Left cardiac atrium (tissue), 4 donors: ENCODE measurements around the gene DUOXA2. TPM values are rescaled to one million over a fixed set of nuclear protein-coding genes. Genes with fewer than 3 reads are reported as not detected.
"Not testable (repeated sequence)": the region's sequence is repeated elsewhere in the genome, so short reads cannot be mapped to it uniquely, and the experiment has no call there.

Experiments used
- ATAC-seq, 2 donors: fragments of 200-7000 bp; cut with Tn5 transposase; one replicate each; pipeline ENCODE4 v1.9.1; 2020; ENCODE audit warnings: mild to moderate bottlenecking in 2 of 2, moderate library complexity in 2 of 2
- DNase-seq: peaks from one replicate; pipeline ENCODE4 v3.0.0-alpha.2; 2020
- intact Hi-C, 2 donors: fragments of 100-400 bp; cut with DNase I; formaldehyde crosslinking; loops; one replicate each; pipeline versions ENCODE4 v1.14.1 to v1.15.1; 2022 to 2023
- total RNA-seq, 2 donors: library from RNA; stranded (reverse); fragmentation: NEBNext Ultra II Directional; extraction: Animal tissue kit (Norgen Biotek cat#: 25700); gene quantifications; one replicate each; pipeline ENCODE4 v1.2.1, GENCODE V29; 2021
- donor health status: DM: no; HTN: yes; CAD: no.
- donor health status: DM: no; HTN: yes; CAD: no; lungs with severe emphysema.
- donor health status: DM: yes; HTN: yes; CAD: no.
- donor health status: Dilated cardiomyopathy.

DUOXA2 gene
- total RNA-seq, 2 donors from 2014 or later, result not detected

DNA sequence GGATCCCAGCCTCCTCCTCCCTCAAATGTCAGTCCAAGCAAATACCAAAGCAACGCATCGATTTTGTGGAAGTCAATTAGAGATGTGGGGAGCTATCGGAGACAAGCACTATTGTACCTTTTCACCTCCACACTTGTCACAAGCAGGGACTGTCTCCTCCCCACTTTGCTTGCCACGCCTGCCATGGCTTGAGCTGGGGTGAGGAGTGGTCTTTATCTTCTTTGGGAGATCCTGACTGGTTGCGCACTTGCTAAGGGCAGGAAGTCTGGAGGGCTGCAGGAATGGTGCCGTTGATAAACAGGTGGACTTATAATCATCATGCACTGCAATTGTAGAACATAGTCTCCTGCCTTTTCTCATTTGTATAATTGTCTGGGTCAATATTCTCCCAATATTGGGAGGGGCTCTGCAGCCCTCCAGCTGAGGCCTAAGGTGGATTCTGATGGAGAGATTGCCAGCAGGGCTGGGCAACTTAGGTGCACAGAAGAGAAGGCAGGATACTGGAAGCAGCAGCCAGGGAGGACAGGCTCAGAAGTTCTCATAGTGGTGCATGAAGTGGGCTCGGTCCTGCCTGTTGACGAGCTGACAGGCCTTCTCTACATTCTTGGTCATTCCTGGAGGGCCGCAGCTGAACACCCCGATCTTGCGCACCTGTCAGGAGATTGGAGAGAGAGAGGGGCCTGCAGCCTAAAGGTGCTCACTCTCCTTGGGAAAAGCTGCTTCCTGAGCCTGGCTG lies 20.3 kb upstream of the DUOXA2 start:
- intact Hi-C loops, result no loop called here
- DNase-seq, result no peak
- ATAC-seq, result no peak

DNA sequence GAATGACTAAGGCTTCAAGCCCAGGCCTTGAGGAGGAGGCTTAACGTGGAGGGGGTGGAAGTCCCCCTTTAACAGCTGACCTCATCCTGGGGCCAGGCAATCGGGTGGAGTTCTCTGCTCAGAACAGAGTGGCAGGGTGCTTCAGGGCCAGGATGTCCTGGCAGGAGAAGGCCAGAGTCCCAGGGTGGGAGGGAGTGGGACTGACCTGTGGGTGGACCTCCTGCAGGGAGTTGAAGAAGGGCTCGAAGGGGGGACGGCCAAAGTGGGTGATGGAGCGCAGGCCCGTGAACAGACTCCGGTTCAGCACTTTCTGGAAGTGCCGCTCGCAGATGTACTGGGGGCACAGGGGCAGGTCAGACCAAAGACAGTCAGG lies 19.8 kb upstream of the DUOXA2 start:
- intact Hi-C loops, result no loop called here
- ATAC-seq, result peak in 1 of 2 donors; percentile 9

DNA sequence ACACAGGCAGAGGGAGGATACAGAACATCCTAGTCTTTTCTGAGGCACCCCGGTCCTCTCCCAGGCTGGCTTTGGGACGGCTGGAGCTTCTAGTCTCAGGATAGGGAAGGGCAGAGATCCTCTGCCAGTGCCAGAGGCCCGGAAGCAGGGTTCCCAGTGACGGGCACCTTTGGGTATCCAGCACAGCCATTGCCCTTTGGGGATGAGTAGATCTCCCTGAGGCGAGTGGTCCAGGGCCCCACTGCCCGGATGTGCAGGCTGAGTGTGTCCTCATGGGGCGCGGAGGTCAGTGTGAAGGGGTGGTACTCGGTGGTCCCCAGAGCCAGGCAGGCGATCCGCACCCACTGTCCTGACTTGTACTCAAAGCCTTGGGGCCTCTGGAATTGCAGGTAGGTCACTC lies 18.5 kb upstream of the DUOXA2 start:
- ATAC-seq (no peak), DNase-seq (no peak)
- intact Hi-C loops, result no loop called here

More for the DNA sequence above, 19.8 kb upstream of the DUOXA2 start:
- no peak for DNase-seq

DNA sequence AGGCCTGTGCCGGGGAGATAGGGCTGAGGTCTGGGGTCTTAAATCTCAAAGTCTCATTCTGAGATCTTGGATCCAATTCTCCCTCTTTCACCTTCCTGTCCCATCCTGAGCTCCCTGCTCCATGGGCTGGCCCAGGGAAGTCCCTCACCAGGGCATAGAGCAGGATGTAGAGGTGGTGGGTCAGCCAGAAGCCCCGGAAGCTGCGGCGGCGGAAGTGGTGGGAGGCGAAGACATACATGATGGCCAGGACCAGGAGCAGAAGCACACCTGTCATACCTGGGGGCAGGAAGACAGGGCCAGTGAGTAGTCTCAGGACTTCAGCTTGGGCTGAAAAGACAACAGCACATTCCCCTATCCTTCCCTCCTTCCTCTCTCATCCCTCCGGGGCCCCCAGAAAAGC lies 16.7 kb upstream of the DUOXA2 start:
- intact Hi-C loops, result no loop called here
- no peak for DNase-seq
- no peak for ATAC-seq

DNA sequence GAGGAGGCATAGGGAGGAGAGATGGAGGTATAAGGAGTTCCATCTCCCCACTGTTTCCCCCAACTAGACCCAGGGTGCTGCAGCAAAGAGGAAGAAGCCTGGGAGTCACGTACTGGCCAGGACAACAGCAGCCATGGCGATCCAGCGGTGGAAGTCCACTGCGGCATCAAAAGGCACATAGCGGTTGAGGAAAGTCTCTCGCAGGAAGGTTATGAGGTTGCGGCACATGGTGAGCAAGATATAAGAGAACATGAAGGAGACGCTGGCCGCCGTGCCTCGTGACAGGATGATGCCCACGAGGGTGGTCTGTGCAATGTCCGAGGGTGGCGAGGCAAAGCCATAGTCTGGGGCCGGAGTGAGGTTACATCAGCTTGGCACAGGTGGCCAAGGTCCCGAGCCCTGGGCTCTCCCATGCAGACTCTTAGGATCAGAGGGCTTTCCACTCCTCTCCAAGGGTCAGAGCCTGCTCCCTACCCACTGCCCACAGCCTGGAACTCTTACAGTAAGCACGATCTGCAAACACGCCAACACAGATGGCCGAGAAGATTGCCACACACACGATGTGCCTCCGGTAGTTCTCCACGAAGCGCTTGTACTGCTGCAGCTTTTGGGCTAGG lies 14.5 kb upstream of the DUOXA2 start:
- ATAC-seq (no peak), DNase-seq (no peak)

DNA sequence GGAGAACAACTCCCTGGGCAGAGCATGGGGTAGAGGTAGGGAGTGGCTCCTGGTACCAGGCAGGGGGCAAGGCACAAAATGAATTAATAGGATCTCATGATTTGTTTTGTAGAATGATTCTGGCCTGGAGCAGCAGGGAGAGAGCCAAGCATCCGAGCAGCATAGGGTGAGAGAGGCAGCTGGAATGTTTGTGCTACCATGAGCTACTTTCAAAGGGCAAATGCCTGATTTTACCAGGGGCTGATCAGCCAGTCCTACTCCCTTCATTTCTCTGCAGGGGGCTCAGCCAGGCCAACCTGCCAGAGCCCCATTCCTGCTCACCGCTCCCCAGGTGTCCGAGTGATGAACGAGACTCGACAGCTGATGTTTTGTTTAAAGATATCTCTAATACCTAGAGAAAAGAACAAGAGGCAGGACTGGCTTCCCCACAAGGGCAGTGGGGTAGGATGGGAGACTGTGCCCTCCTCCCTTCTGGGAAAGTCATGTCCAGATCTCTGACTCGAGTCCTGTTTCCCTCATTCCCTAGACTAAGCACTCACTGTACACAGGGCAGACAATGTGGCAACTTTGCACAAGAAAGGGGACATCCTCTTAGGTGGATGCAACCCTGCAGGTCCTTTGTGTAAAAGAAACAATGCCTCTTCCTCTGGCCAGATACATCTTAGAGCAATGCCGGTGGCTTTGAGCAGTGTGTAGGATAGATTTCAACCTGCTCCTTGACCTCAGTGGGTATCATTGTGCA lies 13.1 kb upstream of the DUOXA2 start:
- DNase-seq (no peak), ATAC-seq (no peak)
- intact Hi-C loops, result no loop called here

More for the DNA sequence above, 14.5 kb upstream of the DUOXA2 start:
- intact Hi-C loops, result no loop called here

DNA sequence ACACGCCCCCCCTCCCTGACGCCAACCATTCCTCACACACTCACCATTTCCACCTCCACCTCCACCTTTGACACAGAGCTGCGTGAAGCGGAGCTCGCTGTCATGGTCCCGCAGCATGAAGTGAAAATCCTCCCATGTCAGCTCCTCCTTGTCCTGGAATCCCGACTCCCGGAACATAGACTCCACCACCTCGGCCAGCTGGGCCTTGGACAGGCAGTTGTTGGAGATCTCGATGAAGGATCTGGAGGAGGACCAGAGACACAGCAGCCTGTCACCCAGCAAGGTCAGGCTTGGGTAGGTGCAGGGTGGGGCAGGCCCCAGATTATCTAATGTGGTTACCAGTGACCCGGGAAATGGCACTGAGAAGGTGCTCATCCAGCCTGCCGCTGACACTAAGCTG lies 12.4 kb upstream of the DUOXA2 start:
- intact Hi-C loops, result no loop called here
- no peak for ATAC-seq
- no peak for DNase-seq

DNA sequence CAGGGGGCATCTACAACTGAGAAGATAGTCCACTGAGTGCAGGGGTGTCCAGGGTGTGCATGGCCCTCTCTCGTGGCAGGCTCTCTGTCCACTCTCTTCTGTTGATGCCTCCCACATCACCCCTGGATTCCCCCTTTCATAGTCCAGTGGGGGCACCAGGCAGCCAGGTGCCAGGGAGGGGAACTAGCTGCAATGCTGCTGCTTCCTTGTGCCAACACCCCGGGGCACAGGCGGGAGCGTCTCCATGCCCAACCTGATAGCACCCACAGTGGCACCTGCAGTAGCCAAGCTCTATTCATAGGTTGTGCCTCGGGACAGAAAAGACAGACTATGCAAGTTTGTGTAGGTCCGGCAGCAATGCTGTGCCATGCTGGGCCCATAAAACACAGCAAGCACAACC lies 11.9 kb upstream of the DUOXA2 start:
- intact Hi-C loops, result no loop called here
- DNase-seq, result no peak
- no peak for ATAC-seq

DNA sequence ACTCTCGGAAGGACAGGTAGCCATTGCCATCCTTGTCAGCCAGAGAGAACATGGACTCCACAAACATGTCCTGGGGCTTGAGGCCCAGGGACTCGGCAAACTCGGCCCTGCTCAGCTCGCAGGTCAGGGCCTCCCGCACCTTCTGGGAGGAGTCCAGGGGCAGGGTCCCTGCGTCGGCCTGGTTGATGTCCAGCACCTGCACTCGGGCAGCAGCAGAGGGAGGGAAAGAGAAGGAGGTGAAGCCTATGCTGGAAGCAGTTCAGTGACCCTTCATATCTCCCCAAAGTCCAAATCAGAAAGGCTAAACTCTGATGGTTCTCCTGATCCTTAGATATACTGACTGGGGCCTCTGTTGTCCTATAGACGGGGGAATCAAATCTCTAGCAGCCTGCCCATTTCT lies 10.0 kb upstream of the DUOXA2 start:
- intact Hi-C loops, DNase-seq, ATAC-seq: not testable (repeated sequence)

DNA sequence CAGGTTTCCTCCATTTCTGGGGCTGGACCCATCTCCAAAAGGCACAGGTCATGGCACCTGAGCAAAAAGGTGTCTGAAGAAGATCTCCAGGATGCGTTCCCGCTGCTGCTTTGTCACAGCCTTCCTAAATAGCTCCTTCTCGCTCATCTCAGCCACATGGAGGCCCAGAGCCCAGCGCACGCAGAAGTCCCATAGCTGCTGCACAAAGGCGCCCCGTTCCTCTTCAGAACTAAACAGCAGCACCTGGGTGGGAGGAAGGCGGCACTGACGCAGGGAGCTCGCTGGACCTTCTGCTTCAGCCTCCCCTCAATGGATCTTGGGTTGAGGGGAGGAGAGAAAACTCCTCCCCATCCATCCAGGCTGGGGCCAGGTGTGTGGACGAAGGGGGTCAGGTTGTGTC lies 8.5 kb upstream of the DUOXA2 start:
- ATAC-seq, result no peak
- intact Hi-C loops, result no loop called here
- DNase-seq, result no peak

DNA sequence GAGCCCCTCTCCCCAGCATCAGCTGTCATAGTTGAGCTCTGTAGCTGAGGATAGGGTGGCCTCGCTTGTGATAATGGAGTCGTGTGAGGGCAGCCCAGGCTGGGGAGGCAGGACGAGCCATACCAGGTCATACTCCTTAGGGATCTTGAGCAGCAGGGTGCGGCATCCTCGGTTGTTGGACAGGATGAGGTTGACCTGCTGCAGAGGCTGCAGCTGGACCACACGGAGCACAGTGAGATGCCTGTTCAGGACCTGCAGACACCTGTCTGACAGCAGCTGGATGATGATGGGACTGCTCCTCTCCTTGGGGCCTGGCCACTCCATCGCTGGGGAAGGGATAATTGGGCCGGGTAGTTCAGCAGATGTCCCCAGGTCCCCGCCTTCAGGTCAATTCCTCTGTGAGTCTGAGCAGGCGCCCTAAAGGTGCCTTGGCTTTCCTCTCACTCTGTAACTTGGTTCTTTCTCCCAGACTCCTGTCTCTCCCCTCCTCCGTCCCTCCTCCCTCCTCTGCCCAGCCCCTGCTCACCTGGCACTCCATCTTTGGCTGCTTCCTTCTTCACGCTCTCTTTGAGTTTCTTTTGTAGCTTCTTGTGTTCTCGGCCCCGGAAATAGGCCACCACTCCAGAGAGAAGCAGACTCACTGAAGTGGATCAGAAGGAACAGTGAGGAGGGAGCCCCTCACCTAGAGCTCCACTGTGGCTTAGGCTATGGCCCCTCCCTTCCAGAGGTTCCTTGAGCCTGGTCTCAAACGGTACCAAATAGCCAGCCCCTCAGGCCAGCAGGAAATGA lies 7.9 kb upstream of the DUOXA2 start:
- DNase-seq, result no peak
- ATAC-seq, result no peak
- intact Hi-C loops, result no loop called here

DNA sequence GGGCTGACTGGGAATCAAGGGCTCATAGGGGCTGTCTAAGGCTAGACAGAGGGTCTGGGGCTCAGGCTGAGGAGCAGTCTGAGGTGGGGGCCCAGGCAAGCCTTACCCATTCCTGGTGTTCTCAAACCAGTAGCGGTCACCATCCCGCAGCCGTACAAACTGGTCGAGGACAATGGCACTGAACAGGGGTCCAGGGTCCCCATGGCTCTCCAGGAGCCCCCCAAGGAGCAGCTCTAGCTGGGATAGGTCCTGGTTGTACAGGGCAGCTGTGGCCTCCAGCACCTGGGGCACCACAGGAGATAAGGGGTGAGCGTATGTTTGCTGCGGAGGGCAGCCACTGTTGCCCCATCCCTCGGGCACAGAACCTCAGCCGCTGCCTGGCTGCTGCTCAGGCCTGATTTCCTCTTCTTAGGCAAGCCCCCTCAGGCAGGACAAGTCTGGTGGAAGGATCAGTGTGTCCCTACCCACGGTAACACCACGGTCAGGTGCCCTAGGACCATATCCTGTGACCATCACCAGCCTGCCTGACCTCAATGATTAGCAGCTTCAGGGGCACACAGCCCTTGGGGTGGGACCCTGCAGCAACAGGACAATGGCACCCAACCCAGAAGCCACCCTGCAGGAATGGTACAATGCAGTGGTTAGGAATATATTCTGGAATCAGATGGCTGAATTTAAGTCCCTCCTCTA lies 6.0 kb upstream of the DUOXA2 start:
- ATAC-seq, result no peak
- DNase-seq, result no peak
- intact Hi-C loops, result no loop called here

DNA sequence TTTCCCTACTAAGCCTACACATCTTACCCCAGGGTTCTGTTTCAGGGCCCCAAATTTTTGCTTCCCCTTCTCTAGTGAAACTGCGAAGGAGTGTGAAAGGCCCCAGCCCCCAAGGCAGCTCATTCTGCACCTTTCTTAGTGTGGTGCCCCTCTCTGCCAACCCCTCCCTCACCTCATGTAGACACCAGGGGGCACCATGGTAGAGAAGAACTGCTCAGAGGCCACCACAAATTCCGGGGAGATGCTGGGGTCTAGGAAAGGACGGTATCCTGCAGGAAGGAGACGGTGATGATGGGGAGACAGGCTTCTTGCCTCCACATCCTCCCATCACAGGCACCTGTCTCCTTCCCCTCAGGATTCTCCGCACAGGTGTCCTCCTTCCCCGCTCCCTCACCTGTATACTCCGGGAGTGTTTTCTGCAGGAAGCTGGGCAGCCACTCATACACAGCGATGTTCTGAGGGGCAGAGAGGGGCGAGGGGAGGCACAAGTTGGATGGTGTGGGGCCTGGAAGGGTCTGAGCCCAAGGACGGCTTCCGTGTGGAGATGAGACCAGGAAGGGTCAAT lies 3.8 kb upstream of the DUOXA2 start:
- intact Hi-C loops, result no loop called here
- DNase-seq (no peak), ATAC-seq (no peak)

DNA sequence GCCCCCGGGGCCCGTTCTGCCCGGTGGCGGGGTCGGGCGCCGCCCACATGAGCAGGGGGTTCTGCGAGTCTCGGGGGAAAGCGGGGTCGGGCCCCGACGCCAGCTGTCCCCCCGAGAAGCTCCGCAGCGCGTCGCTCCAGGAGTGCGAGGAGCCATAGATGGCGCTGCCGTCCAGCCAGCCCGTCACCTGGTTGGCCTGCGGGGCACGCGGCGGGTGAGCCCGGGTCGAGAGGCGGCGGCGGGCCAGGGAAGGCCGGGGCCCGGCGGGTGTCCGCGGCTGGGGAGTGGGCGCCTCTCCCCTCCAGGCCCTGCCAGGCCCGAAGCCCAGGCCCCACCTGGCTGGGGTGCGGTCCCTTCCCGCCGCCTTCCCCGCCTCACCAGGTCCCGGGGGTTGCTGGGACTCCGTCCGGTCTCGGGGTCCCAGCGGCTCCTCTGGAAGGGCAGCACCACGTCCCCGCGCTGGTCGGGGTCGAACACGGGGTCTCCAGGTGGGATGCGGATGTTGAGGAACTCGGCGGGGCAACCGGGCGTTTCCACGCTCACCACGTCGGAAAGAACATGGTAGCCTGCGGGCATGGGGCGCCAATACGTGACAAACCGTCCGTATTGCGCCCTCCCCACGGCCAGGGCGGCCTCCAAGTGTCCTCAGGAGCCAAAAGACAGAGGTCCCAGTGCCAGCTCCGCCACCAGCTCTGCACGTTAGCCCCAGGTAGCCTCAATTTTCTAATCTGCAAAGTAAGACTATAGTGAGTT lies 2.6 kb upstream of the DUOXA2 start:
- DNase-seq (no peak), ATAC-seq (no peak)
- intact Hi-C loops, result no loop called here

DNA sequence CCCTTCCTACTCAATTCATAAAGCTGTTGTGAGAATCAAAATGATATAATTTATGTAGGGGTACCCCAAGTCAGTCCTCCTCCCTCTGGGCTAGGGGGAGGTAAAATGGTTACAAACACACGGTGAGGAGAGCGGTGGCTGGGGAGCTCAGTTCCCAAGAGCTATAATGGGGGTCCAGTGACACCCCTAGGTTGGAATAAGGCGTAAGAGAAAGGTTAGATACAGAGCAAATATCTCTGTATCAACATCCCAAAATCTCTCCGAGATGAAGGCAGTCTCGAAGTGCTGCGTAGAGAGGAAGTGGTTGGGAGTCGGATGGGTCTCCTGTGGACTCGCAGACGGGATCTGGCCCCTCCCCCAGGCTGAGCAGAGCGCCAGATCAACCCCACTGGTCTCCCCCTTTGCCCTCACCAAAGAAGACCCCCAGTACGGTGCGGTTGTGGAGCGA lies 2.0 kb upstream of the DUOXA2 start:
- intact Hi-C loops, result no loop called here
- no peak for DNase-seq
- ATAC-seq, result no peak

DNA sequence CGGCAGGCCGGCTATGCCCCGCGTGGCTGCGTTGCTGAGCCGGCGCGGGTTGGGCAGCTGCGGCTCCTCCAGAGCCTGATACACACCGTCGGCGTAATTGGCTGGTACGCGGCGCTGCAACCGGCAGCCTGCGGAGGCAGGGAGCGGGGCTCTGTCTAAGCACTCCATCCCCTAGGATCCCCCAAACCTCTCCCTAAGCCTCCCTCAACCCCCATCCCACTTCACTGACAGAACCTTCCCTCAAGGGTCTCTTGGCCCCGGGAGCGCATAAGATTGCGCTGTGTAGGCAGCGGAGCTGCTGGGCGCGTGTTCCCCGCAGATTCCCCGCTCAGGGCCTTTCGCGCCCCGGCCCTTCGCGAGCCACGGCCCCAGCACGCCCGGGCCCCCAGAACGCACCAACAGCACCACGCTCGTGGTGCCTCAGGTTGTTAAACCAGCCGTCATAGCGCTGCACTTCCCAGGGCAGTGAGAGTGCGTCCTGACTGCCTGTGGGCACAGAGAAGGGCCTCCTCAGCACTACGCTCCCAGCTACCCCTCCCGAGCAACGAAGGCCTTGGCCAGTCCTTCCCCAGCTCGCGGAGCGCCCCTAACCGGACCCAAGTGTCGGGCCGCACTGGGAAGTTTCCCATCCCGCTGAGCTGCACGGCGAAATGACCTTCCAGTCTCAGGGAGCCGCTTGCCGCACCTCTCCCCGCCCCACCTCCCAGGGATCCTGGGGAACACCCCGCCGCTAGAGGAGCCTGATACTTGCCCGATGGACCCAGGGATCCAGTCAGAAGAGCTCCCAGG lies 1.3 kb upstream of the DUOXA2 start:
- DNase-seq (no peak), ATAC-seq (peak in 1 of 2 donors; percentile 17)
- intact Hi-C loops, result no loop called here

DNA sequence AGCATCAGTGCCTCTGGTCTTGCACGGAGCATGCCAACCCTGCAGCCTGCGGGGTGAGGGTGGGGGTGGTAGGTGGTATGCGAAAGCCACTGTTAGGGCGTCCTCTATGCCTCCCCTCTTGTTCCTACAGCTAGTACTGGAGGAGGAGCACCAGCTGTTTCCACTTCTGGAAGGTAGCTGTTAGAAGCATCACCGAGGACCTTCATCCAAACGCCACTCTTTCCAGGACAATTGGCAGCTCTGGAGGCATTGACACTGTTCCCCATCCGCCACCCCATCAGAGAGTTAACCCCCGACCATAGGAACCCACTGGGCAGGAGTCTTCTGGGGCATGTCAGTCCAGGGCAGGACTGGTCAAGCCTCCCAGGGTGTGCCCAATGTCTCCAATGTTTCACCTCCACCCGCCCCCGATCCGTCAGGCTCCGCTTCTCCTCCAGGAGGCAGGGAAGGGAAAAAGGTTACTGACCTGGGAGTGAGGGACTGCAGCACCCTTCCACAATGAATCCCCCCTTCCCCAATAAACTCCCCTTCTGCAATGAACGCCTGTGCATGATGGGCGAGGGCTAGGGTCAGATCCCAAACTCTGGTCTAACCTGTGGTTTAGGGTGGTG lies 641 bp upstream of the DUOXA2 start:
- DNase-seq (no peak), ATAC-seq (no peak)
- intact Hi-C loops, result no loop called here
